ENCODE data around the gene PAPPA.

The PAPPA gene

DNA sequence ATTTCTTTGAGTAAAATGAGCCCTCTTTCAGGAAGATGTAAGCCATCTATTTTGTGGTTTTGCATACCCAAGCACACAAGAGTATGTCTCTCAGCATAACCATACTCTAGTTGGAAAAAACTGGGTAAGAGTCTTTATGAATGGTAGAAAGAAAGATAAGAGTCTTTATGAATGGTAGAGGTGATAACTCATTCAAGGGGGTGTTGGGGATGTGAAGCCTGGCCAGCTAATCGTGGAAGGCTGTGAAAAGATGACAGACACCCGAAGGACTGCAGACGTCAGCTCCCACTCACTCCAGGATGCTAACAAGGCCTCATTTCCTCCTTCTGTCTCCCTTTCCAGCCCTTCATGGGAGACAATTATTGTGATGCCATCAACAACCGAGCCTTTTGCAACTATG lies 228.5 kb downstream of the PAPPA start:
- H3K4me1 ChIP-seq: peaks cover 0 to 11% (median 2%) of the 10 kb centered on the region in 4 donors
- TF ChIP-seq, protein P1, sequence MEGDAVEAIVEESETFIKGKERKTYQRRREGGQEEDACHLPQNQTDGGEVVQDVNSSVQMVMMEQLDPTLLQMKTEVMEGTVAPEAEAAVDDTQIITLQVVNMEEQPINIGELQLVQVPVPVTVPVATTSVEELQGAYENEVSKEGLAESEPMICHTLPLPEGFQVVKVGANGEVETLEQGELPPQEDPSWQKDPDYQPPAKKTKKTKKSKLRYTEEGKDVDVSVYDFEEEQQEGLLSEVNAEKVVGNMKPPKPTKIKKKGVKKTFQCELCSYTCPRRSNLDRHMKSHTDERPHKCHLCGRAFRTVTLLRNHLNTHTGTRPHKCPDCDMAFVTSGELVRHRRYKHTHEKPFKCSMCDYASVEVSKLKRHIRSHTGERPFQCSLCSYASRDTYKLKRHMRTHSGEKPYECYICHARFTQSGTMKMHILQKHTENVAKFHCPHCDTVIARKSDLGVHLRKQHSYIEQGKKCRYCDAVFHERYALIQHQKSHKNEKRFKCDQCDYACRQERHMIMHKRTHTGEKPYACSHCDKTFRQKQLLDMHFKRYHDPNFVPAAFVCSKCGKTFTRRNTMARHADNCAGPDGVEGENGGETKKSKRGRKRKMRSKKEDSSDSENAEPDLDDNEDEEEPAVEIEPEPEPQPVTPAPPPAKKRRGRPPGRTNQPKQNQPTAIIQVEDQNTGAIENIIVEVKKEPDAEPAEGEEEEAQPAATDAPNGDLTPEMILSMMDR (IDR thresholded peaks at IDR 0.05): no peak
- intact Hi-C loops (cut with DNase I; ENCODE audit: low total_unique reads): no loop called here
- no peak for DNase-seq
- H3K4me3 ChIP-seq: no peak overlapping the region
- H3K36me3 ChIP-seq: peaks cover 0 to 13% (median 0%) of the 10 kb centered on the region in 3 donors
- no peak overlapping the region for H3K27ac ChIP-seq
- no peaks in the 10 kb centered on the region for H3K27me3 ChIP-seq
- no peaks in the 10 kb centered on the region for H3K9me3 ChIP-seq

- no peak overlapping the region for H3K27ac ChIP-seq
- H3K9me3 ChIP-seq: no peaks in the 10 kb centered on the region
- intact Hi-C loops (cut with DNase I; ENCODE audit: low total_unique reads): no loop called here
- H3K4me3 ChIP-seq: no peak overlapping the region
- H3K4me1 ChIP-seq: peaks cover 0 to 1% (median 0%) of the 10 kb centered on the region in 4 donors
- TF ChIP-seq, protein P1 (IDR thresholded peaks at IDR 0.05): no peak
- DNase-seq: no peak
- H3K27me3 ChIP-seq: no peaks in the 10 kb centered on the region
- H3K36me3 ChIP-seq: peaks cover 0 to 13% (median 8%) of the 10 kb centered on the region in 3 donors
These were observed 229.5 kb downstream of the PAPPA start for GRCh38 chr9:116383133-116383532.

GRCh38 chr9:116383936-116384335 lies 230.3 kb downstream of the PAPPA start:
- Histone ChIP-seq H3K9me3 (no peaks in the 10 kb centered on the region), H3K27me3 (no peaks in the 10 kb centered on the region), H3K27ac (no peak overlapping the region), H3K4me1 (no peaks in the 10 kb centered on the region), H3K4me3 (no peak overlapping the region), H3K36me3 (peaks cover 0 to 10% (median 5%) of the 10 kb centered on the region in 3 donors)
- TF ChIP-seq, protein P1 (IDR thresholded peaks at IDR 0.05): no peak
- no peak for DNase-seq
- intact Hi-C loops (cut with DNase I; ENCODE audit: low total_unique reads): no loop called here

GRCh38 chr9:116387934-116388698 lies 234.5 kb downstream of the PAPPA start:
- no peaks in the 10 kb centered on the region for H3K4me1 ChIP-seq
- TF ChIP-seq, protein P1 (IDR thresholded peaks at IDR 0.05): no peak
- H3K9me3 ChIP-seq: no peaks in the 10 kb centered on the region
- no peak overlapping the region for H3K4me3 ChIP-seq
- no peak overlapping the region for H3K27ac ChIP-seq
- no peak for DNase-seq
- intact Hi-C loops (cut with DNase I; ENCODE audit: low total_unique reads): no loop called here
- no peaks in the 10 kb centered on the region for H3K27me3 ChIP-seq
- H3K36me3 ChIP-seq: peaks cover 0 to 29% (median 10%) of the 10 kb centered on the region in 3 donors

DNA sequence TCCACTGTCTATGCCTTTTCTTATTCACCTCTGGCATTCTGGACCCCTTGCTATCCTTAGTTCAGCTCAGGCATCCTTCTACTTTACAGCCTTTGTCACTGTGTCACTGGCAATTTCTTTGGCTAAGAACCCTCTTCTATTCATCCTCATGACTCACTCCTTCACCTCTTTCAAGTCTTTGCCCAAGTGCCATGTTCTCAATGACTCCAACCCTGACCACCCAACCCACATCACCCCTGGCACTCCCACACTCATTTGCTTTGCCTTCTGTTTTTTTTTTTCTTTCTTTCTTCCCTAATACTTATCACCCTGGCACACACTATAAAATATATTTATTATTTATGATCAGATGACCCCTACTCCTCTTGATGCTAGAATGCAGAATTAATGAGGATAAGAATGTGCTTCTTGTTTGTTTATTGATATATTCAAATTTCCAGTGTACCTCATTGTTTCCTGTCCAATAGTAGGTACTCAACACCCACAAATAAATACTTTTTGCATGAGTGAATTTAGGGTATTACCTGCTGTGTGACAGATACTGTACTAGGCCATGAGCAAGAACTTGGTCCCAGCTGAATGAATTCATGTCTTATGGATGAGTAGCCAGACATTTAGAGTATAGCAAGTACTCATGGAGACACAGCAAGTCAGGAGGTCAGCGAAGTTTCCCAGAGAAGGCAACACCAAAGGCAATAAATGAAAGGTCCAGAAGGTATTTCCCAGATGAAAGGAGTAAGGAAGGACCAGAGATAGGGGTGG lies 236.1 kb downstream of the PAPPA start:
- no peak for DNase-seq
- Histone ChIP-seq H3K4me3 (no peak overlapping the region), H3K27me3 (no peaks in the 10 kb centered on the region), H3K36me3 (peaks cover 0 to 29% (median 10%) of the 10 kb centered on the region in 3 donors), H3K27ac (no peak overlapping the region), H3K4me1 (no peaks in the 10 kb centered on the region), H3K9me3 (no peaks in the 10 kb centered on the region)
- TF ChIP-seq, protein P1 (IDR thresholded peaks at IDR 0.05): no peak
- intact Hi-C loops (cut with DNase I; ENCODE audit: low total_unique reads): no loop called here
